Measurements from ENCODE around the gene VTI1B. TPM values are rescaled to one million over a fixed set of nuclear protein-coding genes. Genes with fewer than 3 reads are reported as not detected.
A peak's percentile ranks its signal among the peaks of the same experiment; 100 is the strongest.

The VTI1B gene
- total and polyA plus RNA-seq, 10 of the 15 experiments (the other 5 are each of a cell fraction or from before 2014, with no cell fraction given): 15.0 to 117 (median 50.5) TPM

DNA sequence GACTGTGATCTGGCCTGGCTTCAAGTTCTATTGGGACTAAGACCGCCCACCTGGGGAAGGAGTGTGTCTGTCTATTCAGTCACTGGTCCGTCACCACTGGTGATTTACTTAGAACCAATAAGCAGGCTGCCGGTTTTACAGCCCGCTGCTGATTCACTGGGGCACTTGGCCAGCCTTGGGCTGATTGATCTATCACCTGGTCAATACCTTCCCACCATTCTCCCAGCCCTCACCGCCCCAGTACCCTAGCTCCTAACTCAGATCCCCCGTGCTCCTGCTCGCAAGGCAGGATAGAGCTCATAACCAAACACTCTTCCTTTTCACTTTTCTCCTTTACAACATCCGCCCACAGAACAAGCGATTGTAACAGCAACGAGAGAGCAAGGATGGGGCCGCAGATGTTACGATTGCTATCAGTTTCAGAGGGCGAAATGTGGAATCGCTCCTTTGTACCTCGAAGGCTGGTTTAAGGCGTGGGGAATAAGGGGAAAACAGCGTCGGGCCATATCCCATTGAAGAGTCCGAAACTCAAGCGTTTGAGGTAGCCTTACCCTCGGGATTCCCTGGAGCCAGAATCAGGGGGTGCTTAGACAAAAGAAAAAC, 20.5 kb upstream of the VTI1B start (continued):
- TF ChIP-seq ZBED1 (IDR thresholded peaks at IDR 0.05; ENCODE audit: borderline replicate concordance): 0 out of 2 replicates have a peak, but pooled peaks have one; percentile 28
- peak; percentile 14; the same call in 1 of the 2 replicates for TF ChIP-seq CREM (IDR thresholded peaks at IDR 0.05; ENCODE audit: low read depth)
- TF ChIP-seq POU2F2 (IDR thresholded peaks at IDR 0.05; ENCODE audit: borderline replicate concordance, low read depth, low read length): no peak
- peak; percentile 96 for TF ChIP-seq NFYB (IDR thresholded peaks at IDR 0.05; ENCODE audit: insufficient read depth, low read depth, low read length)
- TF ChIP-seq, protein P1, sequence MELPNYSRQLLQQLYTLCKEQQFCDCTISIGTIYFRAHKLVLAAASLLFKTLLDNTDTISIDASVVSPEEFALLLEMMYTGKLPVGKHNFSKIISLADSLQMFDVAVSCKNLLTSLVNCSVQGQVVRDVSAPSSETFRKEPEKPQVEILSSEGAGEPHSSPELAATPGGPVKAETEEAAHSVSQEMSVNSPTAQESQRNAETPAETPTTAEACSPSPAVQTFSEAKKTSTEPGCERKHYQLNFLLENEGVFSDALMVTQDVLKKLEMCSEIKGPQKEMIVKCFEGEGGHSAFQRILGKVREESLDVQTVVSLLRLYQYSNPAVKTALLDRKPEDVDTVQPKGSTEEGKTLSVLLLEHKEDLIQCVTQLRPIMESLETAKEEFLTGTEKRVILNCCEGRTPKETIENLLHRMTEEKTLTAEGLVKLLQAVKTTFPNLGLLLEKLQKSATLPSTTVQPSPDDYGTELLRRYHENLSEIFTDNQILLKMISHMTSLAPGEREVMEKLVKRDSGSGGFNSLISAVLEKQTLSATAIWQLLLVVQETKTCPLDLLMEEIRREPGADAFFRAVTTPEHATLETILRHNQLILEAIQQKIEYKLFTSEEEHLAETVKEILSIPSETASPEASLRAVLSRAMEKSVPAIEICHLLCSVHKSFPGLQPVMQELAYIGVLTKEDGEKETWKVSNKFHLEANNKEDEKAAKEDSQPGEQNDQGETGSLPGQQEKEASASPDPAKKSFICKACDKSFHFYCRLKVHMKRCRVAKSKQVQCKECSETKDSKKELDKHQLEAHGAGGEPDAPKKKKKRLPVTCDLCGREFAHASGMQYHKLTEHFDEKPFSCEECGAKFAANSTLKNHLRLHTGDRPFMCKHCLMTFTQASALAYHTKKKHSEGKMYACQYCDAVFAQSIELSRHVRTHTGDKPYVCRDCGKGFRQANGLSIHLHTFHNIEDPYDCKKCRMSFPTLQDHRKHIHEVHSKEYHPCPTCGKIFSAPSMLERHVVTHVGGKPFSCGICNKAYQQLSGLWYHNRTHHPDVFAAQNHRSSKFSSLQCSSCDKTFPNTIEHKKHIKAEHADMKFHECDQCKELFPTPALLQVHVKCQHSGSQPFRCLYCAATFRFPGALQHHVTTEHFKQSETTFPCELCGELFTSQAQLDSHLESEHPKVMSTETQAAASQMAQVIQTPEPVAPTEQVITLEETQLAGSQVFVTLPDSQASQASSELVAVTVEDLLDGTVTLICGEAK (IDR thresholded peaks at IDR 0.05; ENCODE audit: borderline replicate concordance): no peak; the same call in 1 of the 2 replicates
- no peak for TF ChIP-seq SRF (IDR thresholded peaks at IDR 0.05; ENCODE audit: low read depth in 2 of 2, low read length in 2 of 2)
- TF ChIP-seq MYB (IDR thresholded peaks at IDR 0.05; ENCODE audit: borderline replicate concordance, low read depth, low read length): no peak
- TF ChIP-seq, protein P2, sequence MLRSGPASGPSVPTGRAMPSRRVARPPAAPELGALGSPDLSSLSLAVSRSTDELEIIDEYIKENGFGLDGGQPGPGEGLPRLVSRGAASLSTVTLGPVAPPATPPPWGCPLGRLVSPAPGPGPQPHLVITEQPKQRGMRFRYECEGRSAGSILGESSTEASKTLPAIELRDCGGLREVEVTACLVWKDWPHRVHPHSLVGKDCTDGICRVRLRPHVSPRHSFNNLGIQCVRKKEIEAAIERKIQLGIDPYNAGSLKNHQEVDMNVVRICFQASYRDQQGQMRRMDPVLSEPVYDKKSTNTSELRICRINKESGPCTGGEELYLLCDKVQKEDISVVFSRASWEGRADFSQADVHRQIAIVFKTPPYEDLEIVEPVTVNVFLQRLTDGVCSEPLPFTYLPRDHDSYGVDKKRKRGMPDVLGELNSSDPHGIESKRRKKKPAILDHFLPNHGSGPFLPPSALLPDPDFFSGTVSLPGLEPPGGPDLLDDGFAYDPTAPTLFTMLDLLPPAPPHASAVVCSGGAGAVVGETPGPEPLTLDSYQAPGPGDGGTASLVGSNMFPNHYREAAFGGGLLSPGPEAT (IDR thresholded peaks at IDR 0.05; ENCODE audit: low read depth): peak; percentile 19; the same call in 1 of the 2 replicates
- peak; percentile 91 for TF ChIP-seq PKNOX1 (IDR thresholded peaks at IDR 0.05)
- no peak for TF ChIP-seq ZNF384 (IDR thresholded peaks at IDR 0.05; ENCODE audit: borderline replicate concordance, low read depth, low read length)
- peak; percentile 71 for TF ChIP-seq PBX3 (IDR thresholded peaks at IDR 0.05; ENCODE audit: insufficient replicate concordance, low read depth, low read length)
- TF ChIP-seq CEBPB (IDR thresholded peaks at IDR 0.05; ENCODE audit: borderline replicate concordance in 1 of 2, low read depth in 2 of 2, low read length in 2 of 2): no peak
- TF ChIP-seq POLR2AphosphoS2 (IDR thresholded peaks at IDR 0.05; ENCODE audit: low read depth, low read length): no peak
- TF ChIP-seq, protein P3, sequence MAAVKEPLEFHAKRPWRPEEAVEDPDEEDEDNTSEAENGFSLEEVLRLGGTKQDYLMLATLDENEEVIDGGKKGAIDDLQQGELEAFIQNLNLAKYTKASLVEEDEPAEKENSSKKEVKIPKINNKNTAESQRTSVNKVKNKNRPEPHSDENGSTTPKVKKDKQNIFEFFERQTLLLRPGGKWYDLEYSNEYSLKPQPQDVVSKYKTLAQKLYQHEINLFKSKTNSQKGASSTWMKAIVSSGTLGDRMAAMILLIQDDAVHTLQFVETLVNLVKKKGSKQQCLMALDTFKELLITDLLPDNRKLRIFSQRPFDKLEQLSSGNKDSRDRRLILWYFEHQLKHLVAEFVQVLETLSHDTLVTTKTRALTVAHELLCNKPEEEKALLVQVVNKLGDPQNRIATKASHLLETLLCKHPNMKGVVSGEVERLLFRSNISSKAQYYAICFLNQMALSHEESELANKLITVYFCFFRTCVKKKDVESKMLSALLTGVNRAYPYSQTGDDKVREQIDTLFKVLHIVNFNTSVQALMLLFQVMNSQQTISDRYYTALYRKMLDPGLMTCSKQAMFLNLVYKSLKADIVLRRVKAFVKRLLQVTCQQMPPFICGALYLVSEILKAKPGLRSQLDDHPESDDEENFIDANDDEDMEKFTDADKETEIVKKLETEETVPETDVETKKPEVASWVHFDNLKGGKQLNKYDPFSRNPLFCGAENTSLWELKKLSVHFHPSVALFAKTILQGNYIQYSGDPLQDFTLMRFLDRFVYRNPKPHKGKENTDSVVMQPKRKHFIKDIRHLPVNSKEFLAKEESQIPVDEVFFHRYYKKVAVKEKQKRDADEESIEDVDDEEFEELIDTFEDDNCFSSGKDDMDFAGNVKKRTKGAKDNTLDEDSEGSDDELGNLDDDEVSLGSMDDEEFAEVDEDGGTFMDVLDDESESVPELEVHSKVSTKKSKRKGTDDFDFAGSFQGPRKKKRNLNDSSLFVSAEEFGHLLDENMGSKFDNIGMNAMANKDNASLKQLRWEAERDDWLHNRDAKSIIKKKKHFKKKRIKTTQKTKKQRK (IDR thresholded peaks at IDR 0.05; ENCODE audit: low read depth, low read length): no peak
- TF ChIP-seq KLF5 (IDR thresholded peaks at IDR 0.05; ENCODE audit: partially characterized antibody): no peak
- TF ChIP-seq ELK1 (IDR thresholded peaks at IDR 0.05; ENCODE audit: low read depth, low read length): no peak

All from GM12878 (cell line).